Activated CD8-positive, alpha-beta T cell treated with anti-CD3 and anti-CD28 coated beads, Interleukin-2, amount 10 ng/mL, durations not matched to agents 7 days and 5 days (primary cell): ENCODE results near the gene VAPB. TPM values are rescaled to one million over a fixed set of nuclear protein-coding genes. Genes with fewer than 3 reads are reported as not detected.

Experiments
- ATAC-seq: fragments of 150-1000 bp; cut with Tn5 transposase; one replicate; pipeline ENCODE4 v1.10.0; 2021; ENCODE audit warnings: moderate library complexity
- CTCF ChIA-PET: fragments of 350-600 bp; sonication (Branson Sonifier 250); formaldehyde crosslinking; loops from one replicate; lab custom pipeline; 2021; ENCODE audit warnings: antibody characterized with exemption; lab: Charles Lee
- POLR2A ChIA-PET: fragments of 350-600 bp; sonication (Branson Sonifier 250); formaldehyde crosslinking; loops from one replicate; lab custom pipeline; 2021; ENCODE audit warnings: antibody characterized with exemption; lab: Charles Lee
- DNase-seq: peaks from one replicate; pipeline ENCODE4 v3.0.0-alpha.2; 2020
- H3K27ac Mint-ChIP-seq: one replicate; pipeline ENCODE4 v1.8.0; 2021; ENCODE audit warnings: mild to moderate bottlenecking, mixed read lengths
- H3K27me3 Mint-ChIP-seq: one replicate; pipeline ENCODE4 v1.8.0; 2021; ENCODE audit warnings: low read depth, mixed read lengths
- H3K36me3 Mint-ChIP-seq: one replicate; pipeline ENCODE4 v1.8.0; 2021; ENCODE audit warnings: low read depth, mixed read lengths
- H3K4me1 Mint-ChIP-seq: one replicate; pipeline ENCODE4 v1.8.0; 2021; ENCODE audit warnings: low read depth, mixed read lengths
- H3K4me3 Mint-ChIP-seq: one replicate; pipeline ENCODE4 v1.8.0; 2021; ENCODE audit warnings: mild to moderate bottlenecking, mixed read lengths
- H3K9me3 Mint-ChIP-seq: one replicate; pipeline ENCODE4 v1.8.0; 2022; ENCODE audit warnings: mixed read lengths; ENCODE audit not compliant: insufficient read depth
- total RNA-seq, 2 experiments: library from RNA; stranded (reverse); gene quantifications; one replicate each; pipeline ENCODE4 v1.2.3, GENCODE V29; 2021

The VAPB gene
- total RNA-seq, 2 experiments from 2014 or later = 34.5 to 36.8 TPM

GRCh38 chr20:58441723-58442122, 52.7 kb downstream of the VAPB start:
- H3K4me3 Mint-ChIP-seq = no peak overlapping the region
- H3K9me3 Mint-ChIP-seq = no peaks in the 10 kb centered on the region
- DNase-seq (no peak), ATAC-seq (no peak)
- CTCF ChIA-PET = interaction anchor here (0.8 to 1.8 kb wide), 4 partner anchors 41 to 205 kb away, joined by 3 to 4 read pairs (median 3); no protein-coding TSS in a partner anchor
- peaks cover 44% of the 10 kb centered on the region for H3K36me3 Mint-ChIP-seq
- POLR2A ChIA-PET = interaction anchor here (0.6 kb wide), 1 partner anchor 209 kb away, joined by 3 read pairs; the partner anchor contains the start of gene STX16
- no peaks in the 10 kb centered on the region for H3K27me3 Mint-ChIP-seq
- peaks cover 29% of the 10 kb centered on the region for H3K4me1 Mint-ChIP-seq
- H3K27ac Mint-ChIP-seq = peak overlapping the region; percentile 46

- Mint-ChIP-seq H3K27me3 (no peaks in the 10 kb centered on the region), H3K4me1 (peaks cover 17% of the 10 kb centered on the region), H3K27ac (peak overlapping the region; percentile 36), H3K4me3 (no peak overlapping the region), H3K36me3 (peaks cover 40% of the 10 kb centered on the region), H3K9me3 (no peaks in the 10 kb centered on the region)
- CTCF ChIA-PET = no interaction called here
- ATAC-seq (no peak), DNase-seq (no peak)
- POLR2A ChIA-PET = no interaction called here
Observed at GRCh38 chr20:58444746-58445255, 55.8 kb downstream of the VAPB start.

- H3K27ac Mint-ChIP-seq = peak overlapping the region; percentile 6
- no peaks in the 10 kb centered on the region for H3K27me3 Mint-ChIP-seq
- H3K36me3 Mint-ChIP-seq = peaks cover 47% of the 10 kb centered on the region
- no peak overlapping the region for H3K4me3 Mint-ChIP-seq
- ATAC-seq = no peak
- no peak for DNase-seq
- peaks cover 17% of the 10 kb centered on the region for H3K4me1 Mint-ChIP-seq
- ChIA-PET POLR2A (no interaction called here), CTCF (interaction anchor here (0.7 to 2.1 kb wide), 3 partner anchors 26 to 204 kb away, joined by 3 to 6 read pairs (median 3); no protein-coding TSS in a partner anchor)
- no peaks in the 10 kb centered on the region for H3K9me3 Mint-ChIP-seq
Observed at GRCh38 chr20:58446264-58446959, 57.4 kb downstream of the VAPB start.

GRCh38 chr20:58446960-58447265, 57.9 kb downstream of the VAPB start:
- POLR2A ChIA-PET = interaction anchor here (0.7 kb wide), 1 partner anchor 58 kb away, joined by 3 read pairs; no protein-coding TSS in a partner anchor
- Mint-ChIP-seq H3K27ac (no peak overlapping the region), H3K4me1 (peaks cover 13% of the 10 kb centered on the region)

GRCh38 chr20:58447511-58448391, 58.7 kb downstream of the VAPB start:
- no peaks in the 10 kb centered on the region for H3K9me3 Mint-ChIP-seq
- no peak overlapping the region for H3K4me3 Mint-ChIP-seq
- ATAC-seq (peak; percentile 57), DNase-seq (peak; percentile 57)
- H3K27ac Mint-ChIP-seq = no peak overlapping the region
- ChIA-PET CTCF (interaction anchor here (0.6 to 2.5 kb wide), 13 partner anchors 10 to 227 kb away, joined by 3 to 19 read pairs (median 3); partner anchors contain the start of gene VAPB), POLR2A (interaction anchor here (0.7 kb wide), 1 partner anchor 59 kb away, joined by 3 read pairs; no protein-coding TSS in a partner anchor)
- H3K27me3 Mint-ChIP-seq = no peaks in the 10 kb centered on the region
- H3K36me3 Mint-ChIP-seq = peaks cover 52% of the 10 kb centered on the region
- peaks cover 13% of the 10 kb centered on the region for H3K4me1 Mint-ChIP-seq

More at GRCh38 chr20:58446960-58447265, 57.9 kb downstream of the VAPB start:
- peaks cover 49% of the 10 kb centered on the region for H3K36me3 Mint-ChIP-seq
- H3K9me3 Mint-ChIP-seq = no peaks in the 10 kb centered on the region
- no peak overlapping the region for H3K4me3 Mint-ChIP-seq
- DNase-seq (no peak), ATAC-seq (no peak)
- no peaks in the 10 kb centered on the region for H3K27me3 Mint-ChIP-seq
- CTCF ChIA-PET = interaction anchor here (0.7 to 2.5 kb wide), 8 partner anchors 27 to 226 kb away, joined by 3 to 19 read pairs (median 4); partner anchors contain the start of gene VAPB

- CTCF ChIA-PET = interaction anchor here (0.9 to 2.5 kb wide), 2 partner anchors 9 to 213 kb away, joined by 3 to 19 read pairs; no protein-coding TSS in a partner anchor
- Mint-ChIP-seq H3K36me3 (peaks cover 52% of the 10 kb centered on the region), H3K9me3 (no peaks in the 10 kb centered on the region), H3K27ac (no peak overlapping the region), H3K4me3 (no peak overlapping the region), H3K27me3 (no peaks in the 10 kb centered on the region), H3K4me1 (peaks cover 17% of the 10 kb centered on the region)
- ATAC-seq (no peak), DNase-seq (no peak)
- POLR2A ChIA-PET = no interaction called here
Observed at GRCh38 chr20:58448958-58449357, 59.9 kb downstream of the VAPB start.

- ATAC-seq (no peak), DNase-seq (no peak)
- no peaks in the 10 kb centered on the region for H3K9me3 Mint-ChIP-seq
- POLR2A ChIA-PET = no interaction called here
- CTCF ChIA-PET = no interaction called here
- no peak overlapping the region for H3K27ac Mint-ChIP-seq
- peaks cover 54% of the 10 kb centered on the region for H3K36me3 Mint-ChIP-seq
- peaks cover 17% of the 10 kb centered on the region for H3K4me1 Mint-ChIP-seq
- H3K4me3 Mint-ChIP-seq = no peak overlapping the region
- no peaks in the 10 kb centered on the region for H3K27me3 Mint-ChIP-seq
Observed at GRCh38 chr20:58449681-58450221, 60.7 kb downstream of the VAPB start.

- peaks cover 13% of the 10 kb centered on the region for H3K4me1 Mint-ChIP-seq
- H3K9me3 Mint-ChIP-seq = no peaks in the 10 kb centered on the region
- ATAC-seq (no peak), DNase-seq (no peak)
- CTCF ChIA-PET = no interaction called here
- peaks cover 52% of the 10 kb centered on the region for H3K36me3 Mint-ChIP-seq
- no peaks in the 10 kb centered on the region for H3K27me3 Mint-ChIP-seq
- no peak overlapping the region for H3K4me3 Mint-ChIP-seq
- no peak overlapping the region for H3K27ac Mint-ChIP-seq
- POLR2A ChIA-PET = no interaction called here
Observed at GRCh38 chr20:58450254-58450653, 61.2 kb downstream of the VAPB start.

GRCh38 chr20:58452667-58453255, 63.7 kb downstream of the VAPB start:
- Mint-ChIP-seq H3K27me3 (no peaks in the 10 kb centered on the region), H3K9me3 (no peaks in the 10 kb centered on the region), H3K36me3 (peaks cover 48% of the 10 kb centered on the region), H3K4me3 (no peak overlapping the region), H3K4me1 (peaks cover 5% of the 10 kb centered on the region), H3K27ac (no peak overlapping the region)
- DNase-seq = no peak
- ChIA-PET CTCF (no interaction called here), POLR2A (no interaction called here)
- no peak for ATAC-seq

GRCh38 chr20:58453391-58453790, 64.4 kb downstream of the VAPB start:
- Mint-ChIP-seq H3K4me3 (no peak overlapping the region), H3K9me3 (no peaks in the 10 kb centered on the region), H3K36me3 (peaks cover 45% of the 10 kb centered on the region), H3K27ac (no peak overlapping the region), H3K4me1 (peaks cover 8% of the 10 kb centered on the region), H3K27me3 (no peaks in the 10 kb centered on the region)
- ChIA-PET POLR2A (no interaction called here), CTCF (no interaction called here)
- DNase-seq = no peak
- no peak for ATAC-seq

GRCh38 chr20:58454460-58454859, 65.4 kb downstream of the VAPB start:
- POLR2A ChIA-PET = no interaction called here
- CTCF ChIA-PET = interaction anchor here (0.7 to 0.9 kb wide), 2 partner anchors 94 to 220 kb away, joined by 3 read pairs; no protein-coding TSS in a partner anchor
- Mint-ChIP-seq H3K36me3 (peaks cover 41% of the 10 kb centered on the region), H3K4me1 (peaks cover 15% of the 10 kb centered on the region), H3K9me3 (no peaks in the 10 kb centered on the region), H3K27me3 (no peaks in the 10 kb centered on the region), H3K27ac (no peak overlapping the region), H3K4me3 (no peak overlapping the region)
- DNase-seq = no peak
- no peak for ATAC-seq
